DND-41 (cell line): ENCODE results near the gene NBAS.

Experiments
- ATAC-seq: fragments of 200-7000 bp; cut with Tn5 transposase; 3 replicates; pipeline ENCODE4 v1.9.1; 2021; ENCODE audit warnings: low read depth; ENCODE audit not compliant: insufficient read depth
- DNase-seq: peaks from one replicate; pipeline ENCODE4 v3.0.0-alpha.2; 2020
- H2AFZ ChIP-seq: 2 replicates; pipeline ENCODE4 v1.6.0; 2012; ENCODE audit warnings: low read depth, low read length
- H3K27ac ChIP-seq: 2 replicates; pipeline ENCODE4 v1.5.1; 2012; ENCODE audit warnings: low read length, inconsistent platforms
- H3K27me3 ChIP-seq: fragments of 200-600 bp; sonication (generic); 2 replicates; pipeline ENCODE4 v1.6.0; 2012; ENCODE audit warnings: low read length, mild to moderate bottlenecking, inconsistent platforms; ENCODE audit not compliant: insufficient read depth, poor library complexity
- H3K36me3 ChIP-seq: 2 replicates; pipeline ENCODE4 v1.5.1; 2012; ENCODE audit warnings: low read length, inconsistent platforms; ENCODE audit not compliant: insufficient read depth
- H3K4me1 ChIP-seq: 2 replicates; pipeline ENCODE4 v1.5.1; 2012; ENCODE audit warnings: mild to moderate bottlenecking, low read length; ENCODE audit not compliant: insufficient read depth
- H3K4me2 ChIP-seq: 2 replicates; pipeline ENCODE4 v1.6.0; 2012; ENCODE audit warnings: mild to moderate bottlenecking, moderate library complexity, low read length, inconsistent platforms; ENCODE audit not compliant: insufficient read depth
- H3K4me3 ChIP-seq, 2 experiments: fragments of 200-600 bp in 1 of 2; shearing (Covaris generic) in 1 of 2; 2 replicates each; pipeline ENCODE4 v1.5.1; 2012 to 2016; ENCODE audit warnings: inconsistent platforms in 2 of 2, low read length in 2 of 2, mild to moderate bottlenecking in 2 of 2, low read depth in 1 of 2, moderate library complexity in 1 of 2
- H3K79me2 ChIP-seq: 2 replicates; pipeline ENCODE4 v1.6.0; 2012; ENCODE audit warnings: low read length, inconsistent platforms; ENCODE audit not compliant: insufficient read depth
- H3K9ac ChIP-seq: 2 replicates; pipeline ENCODE4 v1.6.0; 2012; ENCODE audit warnings: low read depth, mild to moderate bottlenecking, inconsistent platforms, low read length, moderate library complexity
- H3K9me3 ChIP-seq: 2 replicates; pipeline ENCODE4 v1.5.1; 2012; ENCODE audit warnings: low read length, moderate library complexity, mild to moderate bottlenecking, inconsistent platforms; ENCODE audit not compliant: insufficient read depth, severe bottlenecking
- H4K20me1 ChIP-seq: 2 replicates; pipeline ENCODE4 v1.6.0; 2012; ENCODE audit warnings: low read length; ENCODE audit not compliant: insufficient read depth
- EZH2 ChIP-seq: IDR thresholded peaks from 3 replicates; pipeline ENCODE4 v1.6.1; 2012; ENCODE audit warnings: borderline replicate concordance, low read depth, mild to moderate bottlenecking, moderate library complexity, low read length, inconsistent platforms; ENCODE audit not compliant: severe bottlenecking
- TF ChIP-seq, protein P1 (sequence below): IDR thresholded peaks from 2 replicates; pipeline ENCODE4 v1.5.1; 2012; ENCODE audit warnings: borderline replicate concordance, low read length, moderate library complexity, mild to moderate bottlenecking; ENCODE audit not compliant: poor library complexity, severe bottlenecking; ENCODE audit errors: extremely low read depth

The NBAS gene

DNA sequence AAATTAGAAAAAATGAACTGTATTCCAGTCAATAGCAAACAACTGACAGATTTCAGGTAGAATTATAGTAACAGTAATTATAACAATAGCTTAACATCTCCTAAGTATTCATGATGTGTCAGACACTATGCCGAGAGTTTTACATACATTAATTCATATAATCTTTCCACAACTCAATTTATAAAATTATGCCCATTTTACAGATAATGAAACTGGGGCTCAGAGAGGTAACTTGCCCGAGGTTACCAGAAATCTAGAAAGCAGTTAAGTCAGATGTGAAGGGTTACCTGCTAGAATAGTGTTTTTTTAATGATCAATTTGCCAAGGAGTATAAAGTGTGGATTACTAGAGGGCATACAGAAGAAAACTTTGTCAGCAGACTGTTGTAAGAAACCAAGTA lies 12.2 kb downstream of the NBAS start:
- no peak overlapping the region for H3K4me2 ChIP-seq
- no peak for ATAC-seq
- no peaks in the 10 kb centered on the region for H3K79me2 ChIP-seq
- no peaks in the 10 kb centered on the region for H3K9me3 ChIP-seq
- no peak overlapping the region for H3K9ac ChIP-seq
- H3K27me3 ChIP-seq = no peaks in the 10 kb centered on the region
- no peak overlapping the region for H2AFZ ChIP-seq
- H3K27ac ChIP-seq = no peak overlapping the region
- H4K20me1 ChIP-seq = no peaks in the 10 kb centered on the region
- TF ChIP-seq, protein P1, sequence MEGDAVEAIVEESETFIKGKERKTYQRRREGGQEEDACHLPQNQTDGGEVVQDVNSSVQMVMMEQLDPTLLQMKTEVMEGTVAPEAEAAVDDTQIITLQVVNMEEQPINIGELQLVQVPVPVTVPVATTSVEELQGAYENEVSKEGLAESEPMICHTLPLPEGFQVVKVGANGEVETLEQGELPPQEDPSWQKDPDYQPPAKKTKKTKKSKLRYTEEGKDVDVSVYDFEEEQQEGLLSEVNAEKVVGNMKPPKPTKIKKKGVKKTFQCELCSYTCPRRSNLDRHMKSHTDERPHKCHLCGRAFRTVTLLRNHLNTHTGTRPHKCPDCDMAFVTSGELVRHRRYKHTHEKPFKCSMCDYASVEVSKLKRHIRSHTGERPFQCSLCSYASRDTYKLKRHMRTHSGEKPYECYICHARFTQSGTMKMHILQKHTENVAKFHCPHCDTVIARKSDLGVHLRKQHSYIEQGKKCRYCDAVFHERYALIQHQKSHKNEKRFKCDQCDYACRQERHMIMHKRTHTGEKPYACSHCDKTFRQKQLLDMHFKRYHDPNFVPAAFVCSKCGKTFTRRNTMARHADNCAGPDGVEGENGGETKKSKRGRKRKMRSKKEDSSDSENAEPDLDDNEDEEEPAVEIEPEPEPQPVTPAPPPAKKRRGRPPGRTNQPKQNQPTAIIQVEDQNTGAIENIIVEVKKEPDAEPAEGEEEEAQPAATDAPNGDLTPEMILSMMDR = no peak
- TF ChIP-seq EZH2 = no peak
- DNase-seq = no peak
- no peaks in the 10 kb centered on the region for H3K4me1 ChIP-seq
- H3K36me3 ChIP-seq = peaks cover 12% of the 10 kb centered on the region
- H3K4me3 ChIP-seq = no peak overlapping the region

DNA sequence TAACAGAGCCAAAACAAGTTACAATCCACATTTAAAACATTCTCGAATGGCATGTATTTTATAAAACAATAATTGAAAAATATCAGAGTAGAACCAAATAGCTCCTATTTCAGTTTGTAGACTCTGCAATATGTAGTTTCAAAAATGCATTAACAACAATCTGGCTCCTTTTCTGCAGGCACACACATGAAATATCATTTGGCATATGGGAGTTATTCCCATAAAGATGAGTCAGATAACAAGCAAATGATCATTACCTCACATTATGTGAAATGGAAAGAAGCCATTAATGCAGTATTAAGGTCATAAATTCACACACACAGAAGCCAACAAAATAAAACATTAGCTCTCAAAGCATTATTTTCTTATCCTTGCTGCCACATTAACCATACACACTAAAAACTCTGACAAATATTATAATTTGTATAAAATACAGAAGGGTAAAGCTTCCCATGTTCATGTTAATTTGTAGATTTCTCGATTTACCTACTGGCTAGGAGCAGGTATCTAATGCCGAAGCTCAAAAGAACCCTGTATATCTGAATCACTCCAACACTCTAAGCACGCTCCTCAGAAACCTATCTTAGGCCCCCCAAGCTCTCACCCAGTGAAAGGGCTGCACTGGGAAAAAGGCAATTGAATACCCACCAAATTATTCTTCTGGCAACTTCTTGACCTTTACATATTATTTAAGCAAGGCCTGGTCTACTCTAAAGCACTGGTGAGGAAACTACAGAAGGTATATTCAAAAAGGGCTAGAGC lies 13.8 kb downstream of the NBAS start:
- Histone ChIP-seq H3K9ac (no peak overlapping the region), H3K4me1 (no peaks in the 10 kb centered on the region), H3K27ac (no peak overlapping the region), H3K36me3 (peaks cover 11% of the 10 kb centered on the region), H3K9me3 (no peaks in the 10 kb centered on the region), H4K20me1 (no peaks in the 10 kb centered on the region), H3K4me2 (no peak overlapping the region), H3K4me3 (no peak overlapping the region), H2AFZ (no peak overlapping the region), H3K27me3 (no peaks in the 10 kb centered on the region), H3K79me2 (no peaks in the 10 kb centered on the region)
- no peak for TF ChIP-seq EZH2
- TF ChIP-seq, protein P1 = no peak
- ATAC-seq = no peak
- DNase-seq = no peak

DNA sequence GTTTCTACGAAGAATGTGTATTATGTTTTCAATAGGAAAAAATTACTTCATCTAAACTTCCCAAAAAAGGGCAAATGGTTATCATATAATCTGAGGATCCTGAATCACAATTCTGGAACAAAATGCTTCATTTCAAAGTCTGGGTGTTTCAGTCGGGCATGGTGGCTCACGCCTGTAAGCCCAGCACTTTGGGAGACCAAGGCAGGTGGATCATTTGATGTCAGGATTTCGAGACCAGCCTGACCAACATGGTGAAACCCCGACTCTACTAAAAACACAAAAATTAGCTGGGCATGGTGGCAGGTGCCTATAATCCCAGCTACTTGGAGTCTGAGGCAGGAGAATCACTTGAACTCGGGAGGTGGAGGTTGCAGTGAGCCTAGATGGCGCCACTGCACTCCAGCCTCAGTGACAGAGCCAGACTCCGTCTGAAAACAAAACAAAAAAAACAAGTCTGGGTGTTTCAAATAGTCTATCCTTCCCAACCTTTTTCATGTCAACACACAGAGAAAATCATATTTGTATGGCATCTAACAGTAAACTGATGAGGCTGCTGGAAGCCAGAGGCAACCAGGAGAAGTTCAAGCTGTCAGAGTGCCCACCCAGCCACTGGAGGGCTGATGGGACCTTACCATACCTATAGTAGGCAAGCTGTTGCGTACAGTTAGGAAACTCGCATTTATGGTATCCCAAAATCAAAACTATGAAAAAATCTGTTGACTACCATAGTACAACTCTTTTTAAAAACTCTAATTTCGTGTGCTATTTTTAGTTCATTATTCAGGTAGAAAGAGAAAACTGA lies 14.6 kb downstream of the NBAS start:
- Histone ChIP-seq H3K27ac (no peak overlapping the region), H3K9ac (no peak overlapping the region), H3K4me1 (no peaks in the 10 kb centered on the region), H3K36me3 (peaks cover 9% of the 10 kb centered on the region), H2AFZ (no peak overlapping the region), H3K27me3 (no peaks in the 10 kb centered on the region), H3K9me3 (no peaks in the 10 kb centered on the region), H3K79me2 (no peaks in the 10 kb centered on the region), H3K4me3 (no peak overlapping the region), H3K4me2 (no peak overlapping the region), H4K20me1 (no peaks in the 10 kb centered on the region)
- DNase-seq (no peak), ATAC-seq (no peak)
- no peak for TF ChIP-seq EZH2
- TF ChIP-seq, protein P1 = peak; percentile 19
